ENCODE data around the gene RAB40AL. TPM values are rescaled to one million over a fixed set of nuclear protein-coding genes. Genes with fewer than 3 reads are reported as not detected.
"Not testable (repeated sequence)": the region's sequence is repeated elsewhere in the genome, so short reads cannot be mapped to it uniquely, and the experiment has no call there.

Gene RAB40AL
- polyA plus RNA-seq (0.07 to 0.09 TPM in 2 of 3 replicates, not detected in the other), polyA minus RNA-seq (2.2 to 4.0 TPM in 2 of 3 replicates, not detected in the other)
- not detected for polyA plus RNA-seq (2011; ENCODE audit: low read depth)
- polyA plus RNA-seq (2011; cell fraction: cytosol; rRNA removed) = not detected in 2 replicates
- 1.2 and 1.3 TPM in 2 replicates for polyA plus RNA-seq (2011; cell fraction: nucleus; rRNA removed)
- not detected in 2 replicates for polyA plus RNA-seq (2012; ENCODE audit: low replicate concordance)
- not detected for polyA minus RNA-seq (2011; cell fraction: cytosol; rRNA and poly(A)+ RNA removed)
- polyA minus RNA-seq (2011; cell fraction: nucleus; rRNA and poly(A)+ RNA removed) = 6.4 and 8.0 TPM in 2 replicates

DNA sequence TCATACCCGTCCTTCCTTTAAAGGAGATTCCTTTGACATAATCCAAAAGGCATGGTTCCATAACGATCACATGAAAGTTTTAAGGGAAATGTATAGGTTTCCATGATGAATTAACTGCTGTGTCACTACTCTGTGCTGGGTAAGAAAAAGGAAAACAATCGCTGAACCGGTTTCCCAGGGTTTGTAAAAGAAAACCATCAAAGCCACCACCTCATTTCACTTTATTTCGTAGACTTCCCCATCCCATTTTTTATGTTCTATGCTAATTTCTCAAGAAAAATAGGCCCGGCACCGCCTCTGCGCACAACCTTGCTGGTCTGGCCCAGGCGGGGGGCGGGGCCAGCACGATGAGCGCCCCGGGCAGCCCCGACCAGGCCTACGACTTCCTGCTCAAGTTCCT, at the start of gene RAB40AL:
TSS of gene RAB40AL (plus strand) at position 301 of the 400 bp plus-strand sequence. CDS start at position 348, 47 bp downstream.
- H3K9ac ChIP-seq (ENCODE audit: control insufficient read depth, extremely low read depth, insufficient read depth, low read length); H3K4me3 ChIP-seq (ENCODE audit: control insufficient read depth in 2 of 3, extremely low read depth in 1 of 3, insufficient read depth in 2 of 3, low read depth in 1 of 3, low read length in 3 of 3); H3K79me2 ChIP-seq (ENCODE audit: control insufficient read depth, insufficient read depth, low read length); H3K4me2 ChIP-seq (ENCODE audit: control insufficient read depth, extremely low read depth, insufficient read depth, low read depth, low read length); H4K20me1 ChIP-seq (ENCODE audit: control insufficient read depth, extremely low read depth, insufficient read depth, low read length); H3K9me1 ChIP-seq (ENCODE audit: control insufficient read depth, extremely low read depth, insufficient read depth, low read length); FAIRE-seq; H3K27ac ChIP-seq (ENCODE audit: control insufficient read depth, insufficient read depth, low read length); H3K36me3 ChIP-seq (ENCODE audit: control insufficient read depth in 2 of 2, extremely low read depth in 1 of 2, insufficient read depth in 2 of 2, low read length in 2 of 2); H3K9me3 ChIP-seq (ENCODE audit: control insufficient read depth, low read depth, low read length); H2AFZ ChIP-seq (ENCODE audit: control insufficient read depth, low read length); dilution Hi-C loops (cut with MboI; ENCODE audit: extremely low pct_ligation_motif_present, low sequenced_read_pairs); DNase-seq (ENCODE audit: low read depth, low spot score); H3K27me3 ChIP-seq (ENCODE audit: control insufficient read depth, extremely low read depth, insufficient read depth, low read length); H3K4me1 ChIP-seq (ENCODE audit: control insufficient read depth, extremely low read depth, insufficient read depth, low read length): not testable (repeated sequence)

DNA sequence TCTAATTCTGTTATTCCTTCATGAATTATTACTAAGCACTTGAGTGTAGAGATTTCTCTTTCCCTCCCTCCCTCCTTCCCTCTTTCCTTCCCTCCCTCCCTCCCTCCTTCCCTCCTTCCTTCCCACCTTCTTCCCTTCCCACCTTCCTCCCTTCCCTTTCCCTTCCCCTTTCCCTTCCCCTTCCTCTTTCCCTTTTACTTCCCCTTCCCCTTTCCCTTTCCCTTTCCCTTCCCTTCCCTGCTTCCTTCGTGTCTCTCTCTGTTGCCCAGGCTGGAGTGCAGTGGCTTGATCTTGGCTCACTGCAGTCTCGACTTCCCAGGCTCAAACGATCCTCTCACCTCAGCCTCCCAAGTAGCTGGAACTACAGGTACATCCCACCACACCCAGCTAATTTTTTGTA, 49.4 kb upstream of the RAB40AL start:
- Histone ChIP-seq H3K4me2 (ENCODE audit: control insufficient read depth, extremely low read depth, insufficient read depth, low read depth, low read length) (no peak overlapping the region), H3K79me2 (ENCODE audit: control insufficient read depth, insufficient read depth, low read length) (no peaks in the 10 kb centered on the region), H3K9me3 (ENCODE audit: control insufficient read depth, low read depth, low read length) (no peaks in the 10 kb centered on the region), H3K4me1 (ENCODE audit: control insufficient read depth, extremely low read depth, insufficient read depth, low read length) (no peaks in the 10 kb centered on the region), H4K20me1 (ENCODE audit: control insufficient read depth, extremely low read depth, insufficient read depth, low read length) (no peaks in the 10 kb centered on the region), H3K9me1 (ENCODE audit: control insufficient read depth, extremely low read depth, insufficient read depth, low read length) (no peaks in the 10 kb centered on the region), H2AFZ (ENCODE audit: control insufficient read depth, low read length) (no peak overlapping the region), H3K9ac (ENCODE audit: control insufficient read depth, extremely low read depth, insufficient read depth, low read length) (no peak overlapping the region), H3K4me3 (ENCODE audit: control insufficient read depth in 2 of 3, extremely low read depth in 1 of 3, insufficient read depth in 2 of 3, low read depth in 1 of 3, low read length in 3 of 3) (no peak overlapping the region), H3K27me3 (ENCODE audit: control insufficient read depth, extremely low read depth, insufficient read depth, low read length) (no peaks in the 10 kb centered on the region), H3K36me3 (ENCODE audit: control insufficient read depth in 2 of 2, extremely low read depth in 1 of 2, insufficient read depth in 2 of 2, low read length in 2 of 2) (no peaks in the 10 kb centered on the region), H3K27ac (ENCODE audit: control insufficient read depth, insufficient read depth, low read length) (no peak overlapping the region)
- TF ChIP-seq, protein P1, sequence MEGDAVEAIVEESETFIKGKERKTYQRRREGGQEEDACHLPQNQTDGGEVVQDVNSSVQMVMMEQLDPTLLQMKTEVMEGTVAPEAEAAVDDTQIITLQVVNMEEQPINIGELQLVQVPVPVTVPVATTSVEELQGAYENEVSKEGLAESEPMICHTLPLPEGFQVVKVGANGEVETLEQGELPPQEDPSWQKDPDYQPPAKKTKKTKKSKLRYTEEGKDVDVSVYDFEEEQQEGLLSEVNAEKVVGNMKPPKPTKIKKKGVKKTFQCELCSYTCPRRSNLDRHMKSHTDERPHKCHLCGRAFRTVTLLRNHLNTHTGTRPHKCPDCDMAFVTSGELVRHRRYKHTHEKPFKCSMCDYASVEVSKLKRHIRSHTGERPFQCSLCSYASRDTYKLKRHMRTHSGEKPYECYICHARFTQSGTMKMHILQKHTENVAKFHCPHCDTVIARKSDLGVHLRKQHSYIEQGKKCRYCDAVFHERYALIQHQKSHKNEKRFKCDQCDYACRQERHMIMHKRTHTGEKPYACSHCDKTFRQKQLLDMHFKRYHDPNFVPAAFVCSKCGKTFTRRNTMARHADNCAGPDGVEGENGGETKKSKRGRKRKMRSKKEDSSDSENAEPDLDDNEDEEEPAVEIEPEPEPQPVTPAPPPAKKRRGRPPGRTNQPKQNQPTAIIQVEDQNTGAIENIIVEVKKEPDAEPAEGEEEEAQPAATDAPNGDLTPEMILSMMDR (optimal IDR thresholded peaks at IDR 0.05 in 1 of 3, IDR thresholded peaks at IDR 0.05 in 1 of 3, conservative IDR thresholded peaks at IDR 0.05 in 1 of 3; ENCODE audit: extremely low read depth in 1 of 3, insufficient read depth in 2 of 3, low read length in 3 of 3) = no peak
- TF ChIP-seq EZH2 (IDR thresholded peaks at IDR 0.05; ENCODE audit: low read length) = no peak
- dilution Hi-C loops (cut with MboI; ENCODE audit: extremely low pct_ligation_motif_present, low sequenced_read_pairs) = no loop called here
- no peak for FAIRE-seq
- no peak for DNase-seq (ENCODE audit: low read depth, low spot score)

DNA sequence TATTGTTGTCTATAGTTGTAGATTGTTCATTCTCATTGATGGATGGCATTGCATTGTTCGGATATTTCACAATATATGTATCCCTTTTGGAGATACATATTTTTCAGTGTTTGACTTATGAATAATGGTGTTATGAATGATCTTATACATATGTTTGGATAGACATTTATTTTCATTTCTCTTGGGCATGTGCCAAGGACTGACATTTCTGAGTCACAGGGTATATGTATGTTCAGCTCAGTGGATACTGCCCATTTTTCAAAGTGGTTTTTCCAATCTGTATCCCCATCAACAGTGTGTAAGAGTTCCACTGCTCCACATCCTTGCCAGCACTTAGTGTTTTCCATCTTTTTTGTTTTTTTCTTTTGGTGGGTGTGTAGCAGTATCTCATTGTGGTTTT, 45.0 kb upstream of the RAB40AL start:
- H3K4me1 ChIP-seq (ENCODE audit: control insufficient read depth, extremely low read depth, insufficient read depth, low read length) = no peaks in the 10 kb centered on the region
- no peak overlapping the region for H2AFZ ChIP-seq (ENCODE audit: control insufficient read depth, low read length)
- H3K36me3 ChIP-seq (ENCODE audit: control insufficient read depth in 2 of 2, extremely low read depth in 1 of 2, insufficient read depth in 2 of 2, low read length in 2 of 2) = no peaks in the 10 kb centered on the region
- H3K9me1 ChIP-seq (ENCODE audit: control insufficient read depth, extremely low read depth, insufficient read depth, low read length) = no peaks in the 10 kb centered on the region
- H3K79me2 ChIP-seq (ENCODE audit: control insufficient read depth, insufficient read depth, low read length) = no peaks in the 10 kb centered on the region
- dilution Hi-C loops (cut with MboI; ENCODE audit: extremely low pct_ligation_motif_present, low sequenced_read_pairs) = no loop called here
- no peak for TF ChIP-seq EZH2 (IDR thresholded peaks at IDR 0.05; ENCODE audit: low read length)
- TF ChIP-seq, protein P1 (optimal IDR thresholded peaks at IDR 0.05 in 1 of 3, IDR thresholded peaks at IDR 0.05 in 1 of 3, conservative IDR thresholded peaks at IDR 0.05 in 1 of 3; ENCODE audit: extremely low read depth in 1 of 3, insufficient read depth in 2 of 3, low read length in 3 of 3) = no peak
- H3K9me3 ChIP-seq (ENCODE audit: control insufficient read depth, low read depth, low read length) = no peaks in the 10 kb centered on the region
- H3K9ac ChIP-seq (ENCODE audit: control insufficient read depth, extremely low read depth, insufficient read depth, low read length) = no peak overlapping the region
- H3K27me3 ChIP-seq (ENCODE audit: control insufficient read depth, extremely low read depth, insufficient read depth, low read length) = no peaks in the 10 kb centered on the region
- H3K4me2 ChIP-seq (ENCODE audit: control insufficient read depth, extremely low read depth, insufficient read depth, low read depth, low read length) = no peak overlapping the region
- no peak overlapping the region for H3K4me3 ChIP-seq (ENCODE audit: control insufficient read depth in 2 of 3, extremely low read depth in 1 of 3, insufficient read depth in 2 of 3, low read depth in 1 of 3, low read length in 3 of 3)
- no peak overlapping the region for H3K27ac ChIP-seq (ENCODE audit: control insufficient read depth, insufficient read depth, low read length)
- H4K20me1 ChIP-seq (ENCODE audit: control insufficient read depth, extremely low read depth, insufficient read depth, low read length) = no peaks in the 10 kb centered on the region
- DNase-seq (ENCODE audit: low read depth, low spot score) (no peak), FAIRE-seq (no peak)

All from keratinocyte (primary cell).